ENCODE data around the gene POLH. TPM values are rescaled to one million over a fixed set of nuclear protein-coding genes. Genes with fewer than 3 reads are reported as not detected.
"Not testable (repeated sequence)": the region's sequence is repeated elsewhere in the genome, so short reads cannot be mapped to it uniquely, and the experiment has no call there.

POLH gene
- total RNA-seq, 1 donor from 2014 or later, result 14.6 TPM

- no peak for ATAC-seq
- intact Hi-C loops (cut with DNase I), result no loop called here
- DNase-seq (ENCODE audit: low spot score), result peak; percentile 72
These were observed 52.6 kb downstream of the POLH start for GRCh38 chr6:43628393-43629103.

GRCh38 chr6:43629104-43629504 is 53.1 kb downstream of the POLH start, which contains the start of gene GTPBP2:
Gene GTPBP2, minus strand, starts transcription at chr6:43629264. Its CDS starts 102 bp downstream, at chr6:43629162.
- intact Hi-C loops (cut with DNase I), result no loop called here
- ATAC-seq, result peak; percentile 94

GRCh38 chr6:43629505-43630300 is 53.7 kb downstream of the POLH start:
- ATAC-seq (peak; percentile 95), DNase-seq (ENCODE audit: low spot score) (peak; percentile 97)
- intact Hi-C loops (cut with DNase I), result no loop called here

More at GRCh38 chr6:43629104-43629504, 53.1 kb downstream of the POLH start, which contains the start of gene GTPBP2:
- peak; percentile 99 for DNase-seq (ENCODE audit: low spot score)

DNA sequence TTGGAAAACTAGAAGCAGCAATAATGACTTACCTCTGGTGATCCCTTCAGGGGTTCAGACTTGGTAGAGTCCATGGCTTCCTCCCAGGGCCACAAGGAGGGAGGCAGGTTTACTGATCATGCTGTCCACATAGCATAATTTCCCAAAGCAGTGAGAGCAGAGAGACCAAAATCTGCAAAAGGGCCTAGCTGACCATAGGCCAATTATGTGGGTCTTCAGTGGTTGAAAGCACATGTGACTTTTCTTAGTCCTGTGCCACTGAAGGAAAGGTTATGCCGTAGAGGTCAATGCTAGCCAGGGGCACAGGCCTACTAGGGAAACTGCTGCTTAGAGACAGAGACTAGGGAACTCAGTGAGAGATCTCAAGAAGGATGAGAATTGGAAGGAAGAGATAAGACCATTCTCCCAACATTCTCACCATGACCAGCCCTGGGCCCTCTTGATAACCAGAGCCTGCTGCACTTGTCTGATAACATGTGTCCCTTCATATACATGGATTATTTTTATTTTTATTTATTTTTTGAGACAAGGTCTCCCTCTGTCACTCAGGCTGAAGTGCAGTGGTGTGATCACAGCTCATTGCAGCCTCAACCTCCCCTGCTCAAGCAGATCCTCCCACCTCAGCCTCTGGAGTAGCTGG is 55.1 kb downstream of the POLH start:
- ATAC-seq (no peak), DNase-seq (ENCODE audit: low spot score) (no peak)
- intact Hi-C loops (cut with DNase I), result no loop called here

DNA sequence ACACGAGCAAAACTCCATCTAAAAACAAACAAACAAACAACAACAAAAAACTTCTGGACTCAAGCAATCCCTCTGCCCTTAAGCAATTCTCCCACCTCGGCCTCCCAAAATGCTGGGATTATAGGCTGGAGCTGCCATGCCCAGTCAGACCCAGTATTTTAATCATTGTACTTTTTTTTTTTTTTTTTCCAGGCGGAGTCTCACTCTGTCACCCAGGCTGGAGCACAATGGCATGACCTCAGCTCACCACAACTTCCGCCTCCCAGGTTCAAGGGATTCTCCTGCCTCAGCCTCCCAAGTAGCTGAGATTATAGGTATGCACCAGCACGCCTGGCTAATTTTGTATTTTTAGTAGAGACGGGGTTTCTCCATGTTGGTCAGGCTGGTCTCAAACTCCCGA is 57.0 kb downstream of the POLH start:
- ATAC-seq; DNase-seq (ENCODE audit: low spot score); intact Hi-C loops (cut with DNase I): not testable (repeated sequence)

- no peak for ATAC-seq
- intact Hi-C loops (cut with DNase I), result no loop called here
- no peak for DNase-seq (ENCODE audit: low spot score)
These were observed 58.8 kb downstream of the POLH start for GRCh38 chr6:43634702-43635303.

DNA sequence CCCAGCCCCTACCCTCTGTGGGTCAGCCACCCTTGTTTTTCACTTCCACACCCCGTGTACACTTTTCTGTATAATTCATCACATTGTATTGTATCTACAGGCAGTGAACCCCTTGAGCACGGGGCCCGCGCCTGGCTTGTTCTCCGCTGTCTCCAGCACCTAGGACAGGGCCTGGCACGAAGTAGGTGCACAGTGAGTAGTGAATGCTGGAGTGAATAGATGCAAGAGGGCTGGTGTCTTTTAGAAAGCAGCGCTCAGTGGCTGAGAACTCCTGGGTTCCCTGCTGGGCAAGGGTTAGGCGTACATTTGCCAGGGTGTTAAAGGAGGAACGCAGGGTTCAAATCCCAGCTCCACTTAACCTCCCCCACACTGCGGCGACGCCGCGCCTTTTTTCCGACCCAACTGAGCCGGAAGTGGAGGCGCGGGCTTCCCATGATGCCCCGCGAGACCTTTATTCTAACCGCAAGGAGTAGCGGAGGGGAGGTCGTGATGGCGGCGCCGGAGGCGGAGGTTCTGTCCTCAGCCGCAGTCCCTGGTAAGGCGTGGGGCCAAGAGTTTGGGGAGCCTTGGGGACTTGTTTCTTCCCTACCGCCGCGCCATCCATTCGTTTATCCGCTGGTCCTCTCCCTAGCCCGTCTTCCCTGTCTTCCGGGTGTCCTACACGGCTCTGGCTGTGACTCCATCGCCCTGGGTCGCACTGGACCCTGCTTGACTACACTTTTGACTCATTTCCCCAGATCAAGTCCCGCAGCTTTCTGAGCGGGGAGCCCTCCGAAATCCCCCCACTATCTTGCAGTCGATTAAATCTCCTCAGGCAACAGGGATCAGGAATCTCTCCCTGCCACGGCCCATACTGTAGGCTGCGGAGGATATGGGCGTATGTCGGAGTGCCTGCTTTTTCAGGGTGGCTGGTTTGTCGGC is 59.7 kb downstream of the POLH start, which contains the start of gene MAD2L1BP:
MAD2L1BP (plus strand) TSS at position 454 of the 921 bp plus-strand sequence; CDS start at position 490, 36 bp downstream.
- intact Hi-C loops (cut with DNase I), result no loop called here
- ATAC-seq (peak; percentile 94), DNase-seq (ENCODE audit: low spot score) (peak; percentile 88)

DNA sequence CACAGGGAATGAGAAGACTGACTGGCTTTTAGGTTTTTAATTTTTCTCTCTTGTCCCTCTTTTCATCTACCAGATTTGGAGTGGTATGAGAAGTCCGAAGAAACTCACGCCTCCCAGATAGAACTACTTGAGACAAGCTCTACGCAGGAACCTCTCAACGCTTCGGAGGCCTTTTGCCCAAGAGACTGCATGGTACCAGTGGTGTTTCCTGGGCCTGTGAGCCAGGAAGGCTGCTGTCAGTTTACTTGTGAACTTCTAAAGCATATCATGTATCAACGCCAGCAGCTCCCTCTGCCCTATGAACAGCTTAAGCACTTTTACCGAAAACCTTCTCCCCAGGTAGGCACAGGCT is 60.3 kb downstream of the POLH start:
- DNase-seq (ENCODE audit: low spot score) (no peak), ATAC-seq (no peak)
- intact Hi-C loops (cut with DNase I), result no loop called here

DNA sequence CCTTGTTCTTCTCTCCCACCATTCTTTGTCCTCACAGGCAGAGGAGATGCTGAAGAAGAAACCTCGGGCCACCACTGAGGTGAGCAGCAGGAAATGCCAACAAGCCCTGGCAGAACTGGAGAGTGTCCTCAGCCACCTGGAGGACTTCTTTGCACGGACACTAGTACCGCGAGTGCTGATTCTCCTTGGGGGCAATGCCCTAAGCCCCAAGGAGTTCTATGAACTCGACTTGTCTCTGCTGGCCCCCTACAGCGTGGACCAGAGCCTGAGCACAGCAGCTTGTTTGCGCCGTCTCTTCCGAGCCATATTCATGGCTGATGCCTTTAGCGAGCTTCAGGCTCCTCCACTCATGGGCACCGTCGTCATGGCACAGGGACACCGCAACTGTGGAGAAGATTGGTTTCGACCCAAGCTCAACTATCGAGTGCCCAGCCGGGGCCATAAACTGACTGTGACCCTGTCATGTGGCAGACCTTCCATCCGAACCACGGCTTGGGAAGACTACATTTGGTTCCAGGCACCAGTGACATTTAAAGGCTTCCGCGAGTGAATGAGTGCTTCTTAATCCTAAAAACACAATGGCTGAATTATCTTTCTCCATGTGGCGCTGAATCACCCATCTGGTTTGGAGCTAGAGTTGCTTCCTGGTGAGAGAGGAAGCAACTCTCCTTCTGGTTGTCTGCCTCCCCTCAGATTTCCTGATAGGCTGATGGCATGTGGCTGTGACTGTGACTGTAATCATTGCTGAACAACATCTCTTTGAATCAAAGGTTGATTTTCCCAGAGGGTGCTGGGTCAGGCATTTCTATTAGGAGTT is 64.2 kb downstream of the POLH start:
- intact Hi-C loops (cut with DNase I), result no loop called here

GRCh38 chr6:43644940-43645612 is 69.1 kb downstream of the POLH start, which contains the start of gene RSPH9:
Gene RSPH9, plus strand, starts transcription at chr6:43645036. Its CDS starts 63 bp downstream, at chr6:43645099.
- ATAC-seq (peak; percentile 91), DNase-seq (ENCODE audit: low spot score) (peak; percentile 79)
- intact Hi-C loops (cut with DNase I), result no loop called here

More for the DNA sequence above, 64.2 kb downstream of the POLH start:
- ATAC-seq (no peak), DNase-seq (ENCODE audit: low spot score) (peak; percentile 44)

DNA sequence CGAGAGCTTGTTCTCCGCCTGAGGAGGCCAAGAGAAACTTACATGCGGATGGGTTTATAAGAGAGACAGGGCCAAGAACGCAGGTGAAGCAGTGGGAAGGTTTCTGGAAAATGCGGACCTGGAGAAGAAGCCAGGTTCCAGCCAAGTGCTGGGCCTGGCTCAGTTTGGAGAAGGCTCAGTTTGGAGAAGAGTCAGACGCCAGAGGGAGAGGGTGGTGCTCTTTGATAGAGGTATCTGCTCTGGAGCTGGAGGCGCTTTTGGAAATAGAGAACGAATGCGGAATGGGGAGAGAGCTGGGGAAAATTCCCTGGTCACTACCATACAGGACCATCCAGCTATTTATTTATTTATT is 69.6 kb downstream of the POLH start:
- no peak for DNase-seq (ENCODE audit: low spot score)
- intact Hi-C loops (cut with DNase I), result no loop called here
- ATAC-seq, result no peak

DNA sequence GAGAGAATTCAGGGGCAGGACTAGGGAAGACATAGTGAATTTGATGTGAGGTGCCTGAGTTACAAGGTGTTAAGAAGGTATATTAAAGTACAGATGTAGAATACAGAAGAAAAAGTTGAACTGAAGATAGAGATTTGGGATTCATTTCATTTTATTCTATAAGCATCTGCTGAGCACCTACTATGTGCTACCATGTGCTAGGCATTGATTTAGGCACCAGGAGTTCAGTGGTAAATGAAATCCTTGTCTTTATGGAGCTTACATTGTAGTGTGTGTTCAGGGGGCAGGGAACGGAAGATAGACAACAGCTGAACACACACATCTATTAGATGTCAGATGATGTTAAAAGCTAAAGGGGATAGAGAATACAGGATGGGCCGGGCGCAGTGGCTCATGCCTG is 71.6 kb downstream of the POLH start:
- intact Hi-C loops (cut with DNase I), result no loop called here
- no peak for ATAC-seq
- no peak for DNase-seq (ENCODE audit: low spot score)

DNA sequence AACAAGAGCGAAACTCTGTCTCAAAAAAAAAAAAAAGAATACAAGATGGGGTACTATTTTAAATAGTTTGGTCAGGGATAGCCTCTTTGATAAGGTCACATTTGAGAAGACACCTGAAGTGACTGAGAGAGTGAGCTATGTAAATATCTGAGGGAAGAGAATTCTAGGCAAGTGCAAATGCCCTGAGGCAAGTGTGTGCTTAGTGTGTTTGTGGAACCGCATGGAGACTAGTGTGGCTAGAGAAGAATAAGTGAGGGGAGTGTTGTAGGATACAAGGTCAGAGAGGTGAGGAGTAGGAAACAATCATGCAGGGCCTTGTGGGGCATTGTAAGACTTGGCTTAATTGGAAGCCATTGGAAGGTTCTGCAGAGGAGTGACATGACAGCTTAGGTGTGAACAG is 72.3 kb downstream of the POLH start:
- DNase-seq (ENCODE audit: low spot score) (no peak), ATAC-seq (no peak)
- intact Hi-C loops (cut with DNase I), result no loop called here

GRCh38 chr6:43652822-43653221 is 76.8 kb downstream of the POLH start:
- intact Hi-C loops (cut with DNase I); ATAC-seq; DNase-seq (ENCODE audit: low spot score): not testable (repeated sequence)

GRCh38 chr6:43657221-43657802 is 81.3 kb downstream of the POLH start:
- DNase-seq (ENCODE audit: low spot score), result no peak
- no peak for ATAC-seq
- intact Hi-C loops (cut with DNase I), result no loop called here

- no peak for ATAC-seq
- DNase-seq (ENCODE audit: low spot score), result no peak
- intact Hi-C loops (cut with DNase I), result no loop called here
These were observed 82.2 kb downstream of the POLH start for GRCh38 chr6:43658161-43658560.
